GM23248 (cell line): Measurements from ENCODE around the gene NUP93.

Experiments
- EZH2 ChIP-seq: fragments of 200-600 bp; sonication (generic); IDR thresholded peaks from 2 replicates; pipeline ENCODE4 v1.6.1; 2018; ENCODE audit warnings: antibody characterized with exemption, mild to moderate bottlenecking; ENCODE audit not compliant: insufficient read depth, poor library complexity, severe bottlenecking
- EZH2phosphoT487 ChIP-seq: fragments of 200-600 bp; sonication (generic); IDR thresholded peaks from 2 replicates; pipeline ENCODE4 v1.6.1; 2018; ENCODE audit warnings: antibody characterized with exemption, moderate library complexity, mild to moderate bottlenecking, low read depth; ENCODE audit not compliant: insufficient read depth

GRCh38 chr16:56780646-56781045 is 50.7 kb downstream of the NUP93 start:
- TF ChIP-seq EZH2 (no peak), EZH2phosphoT487 (no peak)
